ENCODE results near the gene MAMDC4. TPM values are rescaled to one million over a fixed set of nuclear protein-coding genes. Genes with fewer than 3 reads are reported as not detected.
"Not testable (repeated sequence)": the region's sequence is repeated elsewhere in the genome, so short reads cannot be mapped to it uniquely, and the experiment has no call there.

Gene MAMDC4
- total RNA-seq, 2 donors from 2014 or later, result 6.8 to 15.4 TPM

- TF ChIP-seq CTCF (conservative IDR thresholded peaks at IDR 0.05), result no peak
- no peak overlapping the region for H3K9ac ChIP-seq (ENCODE audit: extremely low read depth, low read length, poor library complexity, severe bottlenecking)
- no peak for DNase-seq
- WGBS, 2 experiments (ENCODE audit: insufficient coverage in 1 of 2, insufficient read length in 1 of 2), result 56 to 61% methylated on average over 7 to 9 of the region's 9 CpGs
- H3K9me3 ChIP-seq (ENCODE audit: control insufficient read depth, low read length), result no peaks in the 10 kb centered on the region
- Mint-ChIP-seq H3K27ac (no peak overlapping the region), H3K4me1 (peaks cover 8% of the 10 kb centered on the region), H3K4me3 (no peak overlapping the region), H3K27me3 (ENCODE audit: insufficient read depth) (peaks cover 11% of the 10 kb centered on the region), H3K36me3 (ENCODE audit: low read depth) (no peaks in the 10 kb centered on the region), H3K9me3 (no peaks in the 10 kb centered on the region)
- no peak overlapping the region for H3K27ac ChIP-seq (ENCODE audit: low read depth, low read length)
- no peaks in the 10 kb centered on the region for H3K36me3 ChIP-seq (ENCODE audit: control insufficient read depth, insufficient read depth, low read length)
- H3K27me3 ChIP-seq (ENCODE audit: control insufficient read depth, insufficient read depth, low read length, poor library complexity, severe bottlenecking), result no peaks in the 10 kb centered on the region
- H3K4me1 ChIP-seq (ENCODE audit: control insufficient read depth, insufficient read depth, low read length), result peaks cover 6% of the 10 kb centered on the region
- no peak overlapping the region for H3K4me3 ChIP-seq (ENCODE audit: low read length)
These were observed 29.6 kb downstream of the MAMDC4 start for GRCh38 chr9:136881691-136882108.

GRCh38 chr9:136882109-136882946 is 30.2 kb downstream of the MAMDC4 start:
- Mint-ChIP-seq H3K36me3 (ENCODE audit: low read depth) (no peaks in the 10 kb centered on the region), H3K9me3 (no peaks in the 10 kb centered on the region), H3K27me3 (ENCODE audit: insufficient read depth) (peaks cover 8% of the 10 kb centered on the region), H3K4me1 (peaks cover 12% of the 10 kb centered on the region), H3K27ac (no peak overlapping the region), H3K4me3 (no peak overlapping the region)
- no peaks in the 10 kb centered on the region for H3K36me3 ChIP-seq (ENCODE audit: control insufficient read depth, insufficient read depth, low read length)
- H3K27ac ChIP-seq (ENCODE audit: low read depth, low read length), result no peak overlapping the region
- peak; percentile 80 for DNase-seq
- no peak for TF ChIP-seq CTCF (conservative IDR thresholded peaks at IDR 0.05)
- no peaks in the 10 kb centered on the region for H3K27me3 ChIP-seq (ENCODE audit: control insufficient read depth, insufficient read depth, low read length, poor library complexity, severe bottlenecking)
- no peak overlapping the region for H3K4me3 ChIP-seq (ENCODE audit: low read length)
- WGBS, 2 experiments (ENCODE audit: insufficient coverage in 1 of 2, insufficient read length in 1 of 2), result 74 to 78% methylated on average over 12 to 19 of the region's 19 CpGs
- H3K4me1 ChIP-seq (ENCODE audit: control insufficient read depth, insufficient read depth, low read length), result peaks cover 6% of the 10 kb centered on the region
- no peak overlapping the region for H3K9ac ChIP-seq (ENCODE audit: extremely low read depth, low read length, poor library complexity, severe bottlenecking)
- H3K9me3 ChIP-seq (ENCODE audit: control insufficient read depth, low read length), result no peaks in the 10 kb centered on the region

GRCh38 chr9:136882947-136883283 is 30.8 kb downstream of the MAMDC4 start:
- not testable (repeated sequence) for H3K27me3 Mint-ChIP-seq (ENCODE audit: insufficient read depth); H3K4me3 Mint-ChIP-seq; H3K36me3 Mint-ChIP-seq (ENCODE audit: low read depth); H3K36me3 ChIP-seq (ENCODE audit: control insufficient read depth, insufficient read depth, low read length); H3K4me3 ChIP-seq (ENCODE audit: low read length); H3K9me3 ChIP-seq (ENCODE audit: control insufficient read depth, low read length); H3K27ac ChIP-seq (ENCODE audit: low read depth, low read length); H3K9ac ChIP-seq (ENCODE audit: extremely low read depth, low read length, poor library complexity, severe bottlenecking); H3K9me3 Mint-ChIP-seq; DNase-seq; H3K27me3 ChIP-seq (ENCODE audit: control insufficient read depth, insufficient read depth, low read length, poor library complexity, severe bottlenecking); H3K4me1 ChIP-seq (ENCODE audit: control insufficient read depth, insufficient read depth, low read length); H3K27ac Mint-ChIP-seq
- peaks cover 15% of the 10 kb centered on the region for H3K4me1 Mint-ChIP-seq
- WGBS, 2 experiments (ENCODE audit: insufficient coverage in 1 of 2, insufficient read length in 1 of 2), result 94 to 99% methylated on average over 7 to 9 of the region's 9 CpGs

- H3K4me3 ChIP-seq (ENCODE audit: low read length); H3K27me3 ChIP-seq (ENCODE audit: control insufficient read depth, insufficient read depth, low read length, poor library complexity, severe bottlenecking); H3K9ac ChIP-seq (ENCODE audit: extremely low read depth, low read length, poor library complexity, severe bottlenecking); H3K9me3 Mint-ChIP-seq; H3K27ac Mint-ChIP-seq; H3K36me3 Mint-ChIP-seq (ENCODE audit: low read depth); H3K27me3 Mint-ChIP-seq (ENCODE audit: insufficient read depth); H3K4me1 ChIP-seq (ENCODE audit: control insufficient read depth, insufficient read depth, low read length); H3K9me3 ChIP-seq (ENCODE audit: control insufficient read depth, low read length); DNase-seq; H3K36me3 ChIP-seq (ENCODE audit: control insufficient read depth, insufficient read depth, low read length); H3K27ac ChIP-seq (ENCODE audit: low read depth, low read length); H3K4me3 Mint-ChIP-seq: not testable (repeated sequence)
- peaks cover 15% of the 10 kb centered on the region for H3K4me1 Mint-ChIP-seq
- whole genome bisulfite sequencing, 2 experiments (ENCODE audit: insufficient coverage in 1 of 2, insufficient read length in 1 of 2), result 94 to 95% methylated on average over 8 to 10 of the region's 10 CpGs
These were observed 31.5 kb downstream of the MAMDC4 start for GRCh38 chr9:136883670-136884069.

Measured in endodermal cell (in vitro differentiated cells).